HEK293 (cell line): ENCODE data around the gene LRRTM4.

Experiments used
- CTCF ChIA-PET: fragments of 350-600 bp; formaldehyde crosslinking; extraction: SDS; loops from one replicate; lab custom pipeline; 2021; ENCODE audit warnings: antibody characterized with exemption; lab: Yijun Ruan, JAX
- POLR2A ChIA-PET: fragments of 300-600 bp; formaldehyde crosslinking; extraction: SDS; loops from one replicate; lab custom pipeline; 2020; ENCODE audit warnings: antibody characterized with exemption, inconsistent platforms; lab: Yijun Ruan, JAX
- H3K27ac ChIP-seq: fragments of 200-500 bp; sonication (Bioruptor generic); 2 replicates; pipeline ENCODE4 v1.5.1; 2014; ENCODE audit warnings: low read depth, low read length, control low read depth, inconsistent platforms; ENCODE audit errors: extremely low read depth
- H3K36me3 ChIP-seq, 2 experiments: fragments of 200-500 bp in 1 of 2; sonication (Bioruptor generic) in 1 of 2; 1 replicate in 1 of 2; 2 replicates in 1 of 2; pipeline ENCODE4 v1.5.1; 2014 to 2017; ENCODE audit warnings: inconsistent platforms in 2 of 2, low read length in 2 of 2; ENCODE audit not compliant: control insufficient read depth in 2 of 2, insufficient read depth in 1 of 2
- H3K4me1 ChIP-seq: fragments of 200-500 bp; sonication (Bioruptor generic); 2 replicates; pipeline ENCODE4 v1.5.1; 2014; ENCODE audit warnings: mild to moderate bottlenecking, low read length, inconsistent platforms; ENCODE audit not compliant: control insufficient read depth, insufficient read depth
- H3K4me3 ChIP-seq: 2 replicates; pipeline ENCODE4 v1.5.1; 2011; ENCODE audit warnings: low read depth, mild to moderate bottlenecking, control low read depth, low read length, moderate library complexity
- H3K9me3 ChIP-seq: fragments of 200-500 bp; sonication (Bioruptor generic); 2 replicates; pipeline ENCODE4 v1.5.1; 2014; ENCODE audit warnings: low read depth, low read length, inconsistent platforms; ENCODE audit not compliant: control insufficient read depth, insufficient read depth
- BCL6B ChIP-seq: fragments of 450-650 bp; formaldehyde crosslinking; IDR thresholded peaks from 2 replicates; pipeline ENCODE4 v1.5.1; 2017; ENCODE audit warnings: missing biosample characterization, missing genetic modification characterization
- GLI2 ChIP-seq: fragments of 450-650 bp; formaldehyde crosslinking; IDR thresholded peaks from 2 replicates; pipeline ENCODE4; 2017; ENCODE audit warnings: missing biosample characterization, missing genetic modification characterization, low read depth, borderline replicate concordance
- HOXC10 ChIP-seq: sonication (generic); formaldehyde crosslinking; IDR thresholded peaks from 2 replicates; pipeline ENCODE4 v1.8.1; 2023; ENCODE audit warnings: mild to moderate bottlenecking, missing genetic modification reagents
- MYNN ChIP-seq: fragments of 450-650 bp; formaldehyde crosslinking; IDR thresholded peaks from 2 replicates; pipeline ENCODE4 v1.5.1; 2016; ENCODE audit warnings: missing biosample characterization, missing genetic modification characterization, borderline replicate concordance
- RBAK ChIP-seq: fragments of 450-650 bp; formaldehyde crosslinking; IDR thresholded peaks from 2 replicates; pipeline ENCODE4 v1.5.1; 2016; ENCODE audit warnings: missing biosample characterization, missing genetic modification characterization
- SALL2 ChIP-seq: fragments of 450-650 bp; formaldehyde crosslinking; IDR thresholded peaks from 2 replicates; pipeline ENCODE4 v1.5.0; 2017; ENCODE audit warnings: missing biosample characterization, mild to moderate bottlenecking, missing genetic modification characterization, borderline replicate concordance
- TRIM28 ChIP-seq: IDR thresholded peaks from 2 replicates; pipeline ENCODE4 v1.6.1; 2011; ENCODE audit warnings: low read length, control low read depth, borderline replicate concordance
- ZBTB11 ChIP-seq: fragments of 450-650 bp; formaldehyde crosslinking; conservative IDR thresholded peaks from 2 replicates; pipeline ENCODE4 v1.5.1; 2016; ENCODE audit warnings: low read depth, missing biosample characterization, missing genetic modification characterization
- ZIC2 ChIP-seq: fragments of 450-650 bp; formaldehyde crosslinking; IDR thresholded peaks from 2 replicates; pipeline ENCODE4 v1.5.1; 2016; ENCODE audit warnings: missing biosample characterization, missing genetic modification characterization
- ZNF133 ChIP-seq: fragments of 450-650 bp; formaldehyde crosslinking; IDR thresholded peaks from 2 replicates; pipeline ENCODE4 v1.5.1; 2016; ENCODE audit warnings: missing biosample characterization, missing genetic modification characterization
- ZNF155 ChIP-seq: fragments of 450-650 bp; formaldehyde crosslinking; IDR thresholded peaks from 2 replicates; pipeline ENCODE4 v1.5.1; 2016; ENCODE audit warnings: missing biosample characterization, missing genetic modification characterization
- ZNF350 ChIP-seq: fragments of 450-650 bp; formaldehyde crosslinking; IDR thresholded peaks from 2 replicates; pipeline ENCODE4 v1.5.0; 2017; ENCODE audit warnings: missing biosample characterization, mild to moderate bottlenecking, missing genetic modification characterization
- ZNF416 ChIP-seq: fragments of 450-650 bp; formaldehyde crosslinking; IDR thresholded peaks from 2 replicates; pipeline ENCODE4 v1.5.1; 2016; ENCODE audit warnings: missing biosample characterization, missing genetic modification characterization
- ZNF530 ChIP-seq: fragments of 450-650 bp; formaldehyde crosslinking; IDR thresholded peaks from 2 replicates; pipeline ENCODE4 v1.5.1; 2016; ENCODE audit warnings: low read depth, missing biosample characterization, missing genetic modification characterization
- ZNF580 ChIP-seq: fragments of 450-650 bp; formaldehyde crosslinking; IDR thresholded peaks from 2 replicates; pipeline ENCODE4 v1.5.1; 2016; ENCODE audit warnings: missing biosample characterization, missing genetic modification characterization
- ZNF596 ChIP-seq: fragments of 450-650 bp; IDR thresholded peaks from 2 replicates; pipeline ENCODE4 v1.5.0; 2018; ENCODE audit warnings: missing biosample characterization, mild to moderate bottlenecking, missing genetic modification characterization, moderate library complexity
- ZSCAN16 ChIP-seq: fragments of 450-650 bp; formaldehyde crosslinking; IDR thresholded peaks from 2 replicates; pipeline ENCODE4 v1.5.1; 2016; ENCODE audit warnings: missing biosample characterization, missing genetic modification characterization

LRRTM4 gene

GRCh38 chr2:77479895-77480294 is 42.3 kb downstream of the LRRTM4 start:
- no peak overlapping the region for H3K27ac ChIP-seq
- H3K9me3 ChIP-seq = no peaks in the 10 kb centered on the region
- H3K4me3 ChIP-seq = no peak overlapping the region
- ChIA-PET CTCF (no interaction called here), POLR2A (no interaction called here)
- H3K4me1 ChIP-seq = no peaks in the 10 kb centered on the region
- no peak for TF ChIP-seq BCL6B (tag by site-specific recombination)
- TF ChIP-seq GLI2 (tag by site-specific recombination) = no peak
- no peak for TF ChIP-seq TRIM28
- no peak for TF ChIP-seq ZIC2 (tag by site-specific recombination)
- TF ChIP-seq ZNF155 (tag by site-specific recombination) = no peak
- TF ChIP-seq ZBTB11 = no peak
- no peak for TF ChIP-seq SALL2
- no peak for TF ChIP-seq ZSCAN16 (tag by site-specific recombination)
- TF ChIP-seq MYNN (tag by site-specific recombination) = no peak
- TF ChIP-seq RBAK = no peak
- TF ChIP-seq ZNF350 (tag by site-specific recombination) = no peak
- no peak for TF ChIP-seq HOXC10 (CRISPR knock-in tag)
- no peak for TF ChIP-seq ZNF580 (tag by site-specific recombination)
- no peaks in the 10 kb centered on the region for H3K36me3 ChIP-seq

GRCh38 chr2:77479395-77479794 is 42.8 kb downstream of the LRRTM4 start:
- H3K27ac ChIP-seq = no peak overlapping the region
- no peaks in the 10 kb centered on the region for H3K36me3 ChIP-seq
- H3K4me3 ChIP-seq = no peak overlapping the region
- ChIA-PET CTCF (no interaction called here), POLR2A (no interaction called here)
- H3K4me1 ChIP-seq = no peaks in the 10 kb centered on the region
- H3K9me3 ChIP-seq = no peaks in the 10 kb centered on the region
- TF ChIP-seq ZNF133 (tag by site-specific recombination) (no peak), ZNF596 (tag by site-specific recombination) (0 out of 2 replicates have a peak, but pooled peaks have one; percentile 15)

GRCh38 chr2:77470096-77470495 is 52.1 kb downstream of the LRRTM4 start:
- CTCF ChIA-PET = no interaction called here
- no peaks in the 10 kb centered on the region for H3K36me3 ChIP-seq
- TF ChIP-seq ZNF416 (tag by site-specific recombination) (no peak), ZNF530 (tag by site-specific recombination) (no peak)
- TF ChIP-seq, all 188 proteins: peak for 0
- no peak overlapping the region for H3K4me3 ChIP-seq
- POLR2A ChIA-PET = no interaction called here
- no peak overlapping the region for H3K27ac ChIP-seq
- no peaks in the 10 kb centered on the region for H3K9me3 ChIP-seq
- H3K4me1 ChIP-seq = no peaks in the 10 kb centered on the region
